Vagina (tissue), 2 donors: ENCODE results near the gene CREM. TPM values are rescaled to one million over a fixed set of nuclear protein-coding genes. Genes with fewer than 3 reads are reported as not detected.
A peak's percentile ranks its signal among the peaks of the same experiment; 100 is the strongest.
"Not testable (repeated sequence)": the region's sequence is repeated elsewhere in the genome, so short reads cannot be mapped to it uniquely, and the experiment has no call there.

Experiments used
- DNase-seq, 2 donors: peaks; one replicate each; pipeline ENCODE4 v3.0.0-alpha.2; 2017; ENCODE audit errors: extremely low spot score in 2 of 2
- H3K27ac ChIP-seq: fragments of 200-600 bp; sonication (generic); one replicate; pipeline ENCODE4 v1.5.1; 2019
- H3K27me3 ChIP-seq: fragments of 200-600 bp; sonication (generic); one replicate; pipeline ENCODE4 v1.5.1; 2019
- H3K36me3 ChIP-seq, 2 donors: fragments of 200-600 bp; sonication (generic); one replicate each; pipeline ENCODE4 v1.5.1; 2017 to 2019
- H3K4me1 ChIP-seq: fragments of 200-600 bp; sonication (generic); one replicate; pipeline ENCODE4 v1.5.1; 2019
- H3K4me3 ChIP-seq, 2 donors: fragments of 200-600 bp; sonication (generic); 1 replicate in 1 of 2; 2 replicates in 1 of 2; pipeline ENCODE4 v1.5.1; 2016 to 2019
- H3K9me3 ChIP-seq: fragments of 200-600 bp; sonication (generic); one replicate; pipeline ENCODE4 v1.5.1; 2019
- CTCF ChIP-seq, 3 experiments: fragments of 450-650 bp in 2 of 3; fragments of 200-600 bp in 1 of 3; sonication (generic) in 1 of 3; IDR thresholded peaks; one replicate each; pipeline ENCODE4 v1.5.1; 2017 to 2019; ENCODE audit warnings: antibody characterized with exemption in 3 of 3, mild to moderate bottlenecking in 2 of 3, moderate library complexity in 2 of 3
- POLR2A ChIP-seq, 2 donors: fragments of 450-650 bp; IDR thresholded peaks; one replicate each; pipeline ENCODE4 v1.6.1; 2017; ENCODE audit warnings: antibody characterized with exemption in 2 of 2, mild to moderate bottlenecking in 2 of 2, moderate library complexity in 2 of 2
- POLR2AphosphoS5 ChIP-seq, 2 donors: sonication (generic); formaldehyde crosslinking; IDR thresholded peaks; one replicate each; pipeline ENCODE4 v1.9.0; 2017; ENCODE audit warnings: antibody characterized with exemption in 2 of 2, mild to moderate bottlenecking in 2 of 2, low read depth in 1 of 2; ENCODE audit not compliant: insufficient read depth in 1 of 2
- intact Hi-C: fragments of 100-400 bp; cut with DNase I; formaldehyde crosslinking; loops from one replicate; pipeline ENCODE4 v1.15.1; 2023
- total RNA-seq: library from RNA; depleted of rRNA; stranded (reverse); fragments of >200 nt; gene quantifications from one replicate; pipeline ENCODE4 v1.2.3, GENCODE V29; 2016

CREM gene
- total RNA-seq, 1 donor from 2014 or later = 32.9 TPM

- H3K9me3 ChIP-seq = no peaks in the 10 kb centered on the region
Measured at GRCh38 chr10:35214607-35215020, 88.0 kb downstream of the CREM start.

GRCh38 chr10:35215107-35215506 lies 88.5 kb downstream of the CREM start:
- Histone ChIP-seq H3K4me3 (no peak overlapping the region), H3K4me1 (peaks cover 9% of the 10 kb centered on the region), H3K27ac (no peak overlapping the region), H3K36me3 (no peaks in the 10 kb centered on the region), H3K27me3 (no peaks in the 10 kb centered on the region), H3K9me3 (no peaks in the 10 kb centered on the region)
- no peak for TF ChIP-seq POLR2A (IDR thresholded peaks at IDR 0.05)
- no peak for TF ChIP-seq CTCF (IDR thresholded peaks at IDR 0.05)
- no peak for TF ChIP-seq POLR2AphosphoS5 (IDR thresholded peaks at IDR 0.05; ENCODE audit: insufficient read depth in 1 of 2, low read depth in 1 of 2)
- no peak for DNase-seq
- intact Hi-C loops = loop anchor here (5.0 kb wide), 1 partner anchor 93 kb away; no protein-coding TSS in a partner anchor

More at GRCh38 chr10:35214607-35215020, 88.0 kb downstream of the CREM start:
- Histone ChIP-seq H3K4me3 (no peak overlapping the region), H3K27ac (no peak overlapping the region), H3K36me3 (no peaks in the 10 kb centered on the region), H3K27me3 (no peaks in the 10 kb centered on the region), H3K4me1 (peaks cover 9% of the 10 kb centered on the region)
- TF ChIP-seq POLR2AphosphoS5 (IDR thresholded peaks at IDR 0.05; ENCODE audit: insufficient read depth in 1 of 2, low read depth in 1 of 2) (no peak), CTCF (IDR thresholded peaks at IDR 0.05) (no peak), POLR2A (IDR thresholded peaks at IDR 0.05) (no peak)
- intact Hi-C loops = loop anchor here (5.0 kb wide), 1 partner anchor 92 kb away; no protein-coding TSS in a partner anchor
- DNase-seq = no peak

- Histone ChIP-seq H3K9me3 (no peaks in the 10 kb centered on the region), H3K27ac (no peak overlapping the region), H3K27me3 (no peaks in the 10 kb centered on the region), H3K4me3 (no peak overlapping the region), H3K4me1 (peaks cover 9% of the 10 kb centered on the region), H3K36me3 (no peaks in the 10 kb centered on the region)
- intact Hi-C loops = loop anchor here (5.0 kb wide), 1 partner anchor 94 kb away; no protein-coding TSS in a partner anchor
- TF ChIP-seq POLR2A (IDR thresholded peaks at IDR 0.05) = no peak
- no peak for TF ChIP-seq CTCF (IDR thresholded peaks at IDR 0.05)
- TF ChIP-seq POLR2AphosphoS5 (IDR thresholded peaks at IDR 0.05; ENCODE audit: insufficient read depth in 1 of 2, low read depth in 1 of 2) = no peak
- peak in 1 of 2 donors; percentile 77 for DNase-seq
Measured at GRCh38 chr10:35216303-35216905, 89.8 kb downstream of the CREM start.

GRCh38 chr10:35216956-35217355 lies 90.3 kb downstream of the CREM start:
- intact Hi-C loops = loop anchor here (5.0 kb wide), 1 partner anchor 95 kb away; no protein-coding TSS in a partner anchor

GRCh38 chr10:35217455-35217854 lies 90.8 kb downstream of the CREM start:
- H3K4me3 ChIP-seq = no peak overlapping the region
- no peaks in the 10 kb centered on the region for H3K27me3 ChIP-seq
- no peak overlapping the region for H3K27ac ChIP-seq
- intact Hi-C loops = loop anchor here (5.0 kb wide), 1 partner anchor 95 kb away; no protein-coding TSS in a partner anchor
- TF ChIP-seq POLR2A (IDR thresholded peaks at IDR 0.05) = no peak
- no peak for TF ChIP-seq CTCF (IDR thresholded peaks at IDR 0.05)
- no peak for TF ChIP-seq POLR2AphosphoS5 (IDR thresholded peaks at IDR 0.05; ENCODE audit: insufficient read depth in 1 of 2, low read depth in 1 of 2)
- H3K9me3 ChIP-seq = no peaks in the 10 kb centered on the region
- peak in 1 of 2 donors; percentile 64 for DNase-seq
- peaks cover 9% of the 10 kb centered on the region for H3K4me1 ChIP-seq
- H3K36me3 ChIP-seq = no peaks in the 10 kb centered on the region

More at GRCh38 chr10:35216956-35217355, 90.3 kb downstream of the CREM start:
- not testable (repeated sequence) for H3K27ac ChIP-seq, H3K4me3 ChIP-seq, H3K4me1 ChIP-seq, H3K9me3 ChIP-seq, DNase-seq, H3K36me3 ChIP-seq, H3K27me3 ChIP-seq
